HG02870 (cell line): ENCODE results near the gene UBE2D3.

ENCODE experiments used
- ATAC-seq: cut with Tn5 transposase; IDR thresholded peaks from one replicate; pipeline ENCODE4 v1.9.1; 2021; ENCODE audit warnings: mild to moderate bottlenecking, moderate library complexity; ENCODE audit not compliant: unreplicated experiment

The UBE2D3 gene

GRCh38 chr4:102758241-102759160 is 68.8 kb downstream of the UBE2D3 start:
- ATAC-seq, result no peak

- no peak for ATAC-seq
Observed at GRCh38 chr4:102757681-102758080, 69.7 kb downstream of the UBE2D3 start.

GRCh38 chr4:102754044-102754443 is 73.3 kb downstream of the UBE2D3 start:
- ATAC-seq, result no peak

GRCh38 chr4:102751941-102752340 is 75.4 kb downstream of the UBE2D3 start:
- ATAC-seq, result no peak
